Panc1 (cell line): ENCODE measurements around the gene CRB3. TPM values are rescaled to one million over a fixed set of nuclear protein-coding genes. Genes with fewer than 3 reads are reported as not detected.

Experiments used
- ATAC-seq: fragments of 200-7000 bp; cut with Tn5 transposase; 2 replicates; pipeline ENCODE4 v1.9.1; 2020; ENCODE audit warnings: mild to moderate bottlenecking, moderate library complexity
- BruUV-seq: library from RNA; stranded (reverse); fragments of 400-500 nt; replicated peaks from 2 replicates; lab custom pipeline; 2021; lab: Mats Ljungman, UMichigan
- CTCF ChIA-PET: fragments of 300-600 bp; sonication (Branson Sonifier 250); formaldehyde crosslinking; loops from one replicate; lab custom pipeline; 2022; ENCODE audit warnings: antibody characterized with exemption; lab: Charles Lee
- POLR2A ChIA-PET: fragments of 300-600 bp; sonication (Branson Sonifier 250); formaldehyde crosslinking; loops from one replicate; lab custom pipeline; 2022; ENCODE audit warnings: antibody characterized with exemption; lab: Charles Lee
- DNase-seq: peaks from one replicate; pipeline ENCODE4 v3.0.0-alpha.2; 2010; ENCODE audit warnings: low read depth, low spot score
- H3K27ac ChIP-seq: 2 replicates; pipeline ENCODE4 v1.5.1; 2011; ENCODE audit warnings: mild to moderate bottlenecking, low read length, inconsistent platforms
- H3K27me3 ChIP-seq: fragments of 200-500 bp; sonication (Bioruptor generic); 2 replicates; pipeline ENCODE4 v1.6.0; 2014; ENCODE audit warnings: low read length, inconsistent platforms; ENCODE audit not compliant: control insufficient read depth, insufficient read depth
- H3K36me3 ChIP-seq: fragments of 200-500 bp; sonication (Bioruptor generic); 2 replicates; pipeline ENCODE4 v1.5.1; 2014; ENCODE audit warnings: inconsistent platforms, mild to moderate bottlenecking, low read length, moderate library complexity; ENCODE audit not compliant: control insufficient read depth, insufficient read depth
- H3K4me1 ChIP-seq: 2 replicates; pipeline ENCODE4 v1.5.1; 2011; ENCODE audit warnings: inconsistent platforms, mild to moderate bottlenecking, low read length, moderate library complexity; ENCODE audit not compliant: control insufficient read depth, insufficient read depth
- H3K4me3 ChIP-seq, 2 experiments: 2 replicates each; pipeline ENCODE4 v1.5.1; 2011 to 2012; ENCODE audit warnings: low read depth in 2 of 2, low read length in 2 of 2, mild to moderate bottlenecking in 2 of 2, inconsistent platforms in 1 of 2, moderate library complexity in 1 of 2
- H3K9me3 ChIP-seq: fragments of 200-500 bp; sonication (Bioruptor generic); 2 replicates; pipeline ENCODE4 v1.5.1; 2014; ENCODE audit warnings: low read depth, mild to moderate bottlenecking, inconsistent platforms, low read length, moderate library complexity; ENCODE audit not compliant: control insufficient read depth, insufficient read depth
- CTCF ChIP-seq: fragments of 450-650 bp; IDR thresholded peaks from 2 replicates; pipeline ENCODE4 v1.5.1; 2017; ENCODE audit warnings: mild to moderate bottlenecking
- POLR2AphosphoS5 ChIP-seq: IDR thresholded peaks from 2 replicates; pipeline ENCODE4 v1.6.1; 2012; ENCODE audit warnings: mild to moderate bottlenecking, low read depth, low read length, moderate library complexity
- REST ChIP-seq, 2 experiments: IDR thresholded peaks; 2 replicates each; pipeline ENCODE4 v1.6.1; 2011 to 2012; ENCODE audit warnings: low read depth in 2 of 2, control low read depth in 1 of 2, low read length in 1 of 2, mild to moderate bottlenecking in 1 of 2, moderate library complexity in 1 of 2; ENCODE audit not compliant: insufficient read depth in 1 of 2
- SIN3A ChIP-seq: IDR thresholded peaks from 2 replicates; pipeline ENCODE4 v1.6.1; 2012; ENCODE audit warnings: low read depth, mild to moderate bottlenecking, low read length, moderate library complexity, borderline replicate concordance; ENCODE audit not compliant: insufficient read depth
- TCF7L2 ChIP-seq: IDR thresholded peaks from 2 replicates; pipeline ENCODE4 v1.6.1; 2011; ENCODE audit warnings: mild to moderate bottlenecking, low read depth, low read length, inconsistent platforms
- in situ Hi-C: cut with HindIII; loops from 2 replicates; pipeline ENCODE4 v1.10.0; 2016; ENCODE audit warnings: low sequenced_read_pairs, low pct_unique_long_range_greater_than_20kb
- intact Hi-C: fragments of 100-400 bp; cut with micrococcal nuclease; formaldehyde crosslinking; loops from one replicate; pipeline ENCODE4 v1.10.0; 2022; ENCODE audit not compliant: unreplicated experiment
- microRNA-seq: library from miRNA; unstranded; fragments of <30 nt; microRNA quantifications from one replicate; pipeline ENCODE4 v1.1.0, GENCODE V29; 2020; ENCODE audit not compliant: unreplicated experiment
- total RNA-seq: library from RNA; stranded (reverse); gene quantifications from one replicate; pipeline ENCODE4 v1.2.1, GENCODE V29; 2021; ENCODE audit not compliant: unreplicated experiment

The CRB3 gene
- total RNA-seq, 1 experiment from 2014 or later = 0.21 TPM

GRCh38 chr19:6516018-6516658 is 52.1 kb downstream of the CRB3 start:
- CTCF ChIA-PET = interaction anchor here (0.7 to 1.0 kb wide), 5 partner anchors 76 to 220 kb away, joined by 3 to 6 read pairs (median 3); no protein-coding TSS in a partner anchor
- POLR2A ChIA-PET = interaction anchor here (0.6 kb wide), 1 partner anchor 144 kb away, joined by 3 read pairs; no protein-coding TSS in a partner anchor
- BruUV-seq = no TSS peak
- intact Hi-C loops (loop anchor here (2.0 kb wide), 1 partner anchor 117 kb away; no protein-coding TSS in a partner anchor), in situ Hi-C loops (no loop called here)
- Histone ChIP-seq H3K4me1 (peaks cover 5% of the 10 kb centered on the region; the same call in 1 of the 2 replicates), H3K27me3 (no peaks in the 10 kb centered on the region), H3K4me3 (peak overlapping the region; percentile 71 to 75), H3K36me3 (no peaks in the 10 kb centered on the region), H3K9me3 (no peaks in the 10 kb centered on the region), H3K27ac (peak overlapping the region; percentile 61; the same call in 1 of the 2 replicates)
- TF ChIP-seq REST (IDR thresholded peaks at IDR 0.05; ENCODE audit: insufficient read depth in 1 of 2, low read depth in 2 of 2, low read length in 1 of 2) = no peak
- no peak for TF ChIP-seq CTCF
- no peak for TF ChIP-seq TCF7L2
- TF ChIP-seq POLR2AphosphoS5 = no peak
- no peak; the same call in 1 of the 2 replicates for TF ChIP-seq SIN3A
- DNase-seq (no peak), ATAC-seq (peak; percentile 89)

Small RNA genes within 50 kb of the gene (microRNA-seq; reads per million reads assigned to microRNA genes)
- gene MIR3940 = 8.6 reads per million, percentile 25 among the genes with 10 or more reads in this experiment

Other genes starting within 250 kb of the CRB3 start
- 58.3 TPM for gene MLLT1, start 184.3 kb upstream of the CRB3 start, total RNA-seq
- not detected for gene ACER1, start 130.7 kb upstream of the CRB3 start, total RNA-seq
- gene CLPP, start 102.7 kb upstream of the CRB3 start, total RNA-seq = 80.0 TPM
- gene ALKBH7, start 91.5 kb upstream of the CRB3 start, total RNA-seq = 65.0 TPM
- 1.6 TPM for gene PSPN, start 88.3 kb upstream of the CRB3 start, total RNA-seq
- gene GTF2F1, start 71.1 kb upstream of the CRB3 start, total RNA-seq = 61.1 TPM
- gene KHSRP, start 39.5 kb upstream of the CRB3 start, total RNA-seq = 333 TPM
- 0.21 TPM for gene SLC25A41, start 30.5 kb upstream of the CRB3 start, total RNA-seq
- gene SLC25A23, start 4.5 kb upstream of the CRB3 start, total RNA-seq = 18.7 TPM
- 0.39 TPM for gene DENND1C, start 17.5 kb downstream of the CRB3 start, total RNA-seq
- 4.4 TPM for gene TUBB4A, start 38.0 kb downstream of the CRB3 start, total RNA-seq
- 2.9 TPM for gene TNFSF9, start 66.8 kb downstream of the CRB3 start, total RNA-seq
- gene CD70, start 126.9 kb downstream of the CRB3 start, total RNA-seq = 45.4 TPM
- 0.18 TPM for gene TNFSF14, start 205.9 kb downstream of the CRB3 start, total RNA-seq